DMS153 treated with DMSO at 0.1 percent for 48 hours (cell line): ENCODE measurements around the gene ABCA8.

ENCODE experiments used
- DNase-seq: peaks from one replicate; lab custom pipeline; 2025; ENCODE audit not compliant: unreplicated experiment; lab: John Stamatoyannopoulos, UW

The ABCA8 gene

DNA sequence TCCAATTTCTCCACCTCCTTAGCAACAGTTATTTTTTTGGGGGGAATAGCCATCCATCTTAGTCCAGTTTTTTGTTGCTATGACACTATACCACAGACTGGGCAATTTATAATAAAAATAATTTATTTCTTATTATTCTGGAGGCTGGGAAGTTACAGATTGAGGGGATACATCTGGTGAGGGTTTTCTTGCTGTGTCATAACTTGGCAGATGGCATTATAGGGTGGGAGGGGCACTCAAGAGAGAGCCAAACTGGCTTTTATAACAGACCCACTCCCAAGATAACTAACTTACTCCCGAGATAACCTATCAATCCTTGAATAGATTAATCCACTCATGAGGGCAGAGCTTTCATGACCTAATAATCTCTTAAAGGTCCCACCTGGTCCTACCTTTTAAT, 84.2 kb downstream of the ABCA8 start:
- DNase-seq, result no peak

DNA sequence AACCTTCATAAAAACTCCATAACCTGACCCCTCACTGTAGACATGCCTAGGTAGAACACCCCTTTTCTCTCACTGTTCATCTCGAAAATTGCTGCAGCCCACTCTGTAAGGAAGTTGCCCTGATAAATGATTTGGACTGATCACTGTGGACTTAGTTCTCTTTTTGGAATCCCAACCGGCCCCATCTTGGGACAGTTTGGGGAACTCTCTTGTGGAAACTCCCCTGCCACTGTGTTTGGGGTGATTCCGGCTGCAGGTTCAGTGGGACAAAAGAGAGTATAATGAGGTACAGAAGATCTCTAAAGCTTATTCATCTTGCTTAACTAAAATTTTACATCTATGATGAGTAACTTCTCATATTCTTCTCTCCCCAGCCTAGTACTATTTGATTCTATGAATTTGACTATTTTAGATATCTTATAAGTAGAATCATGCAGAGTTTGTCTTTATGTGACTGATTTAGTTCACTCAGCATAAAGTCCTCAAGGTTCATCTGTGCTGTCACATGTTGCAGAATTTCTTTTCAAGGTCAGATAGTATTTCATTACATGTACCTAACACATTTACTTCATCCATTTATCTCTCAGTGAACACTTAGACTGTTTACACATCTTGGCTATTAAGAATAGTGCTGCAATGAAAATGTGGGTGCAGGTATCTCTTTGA, 84.9 kb downstream of the ABCA8 start:
- DNase-seq, result no peak

DNA sequence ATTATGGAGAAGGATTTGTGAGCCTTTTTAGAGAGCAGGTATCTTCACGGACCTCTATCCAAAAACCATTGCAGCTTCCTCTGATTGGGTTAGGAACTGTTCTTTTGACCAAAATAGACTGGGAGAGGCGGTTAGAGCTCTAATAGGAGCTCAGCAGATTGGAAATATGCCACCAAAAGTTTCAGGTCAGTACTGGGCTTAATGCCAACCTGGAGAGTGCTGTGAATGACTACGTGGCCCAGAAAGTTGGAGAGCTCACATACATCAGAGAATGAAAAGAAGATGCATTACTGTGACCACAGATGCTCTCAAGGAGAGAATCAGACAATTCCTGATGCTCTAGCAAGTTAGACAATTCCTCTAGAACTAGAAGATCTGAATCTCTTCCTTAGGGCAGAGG, 86.5 kb downstream of the ABCA8 start:
- no peak for DNase-seq

DNA sequence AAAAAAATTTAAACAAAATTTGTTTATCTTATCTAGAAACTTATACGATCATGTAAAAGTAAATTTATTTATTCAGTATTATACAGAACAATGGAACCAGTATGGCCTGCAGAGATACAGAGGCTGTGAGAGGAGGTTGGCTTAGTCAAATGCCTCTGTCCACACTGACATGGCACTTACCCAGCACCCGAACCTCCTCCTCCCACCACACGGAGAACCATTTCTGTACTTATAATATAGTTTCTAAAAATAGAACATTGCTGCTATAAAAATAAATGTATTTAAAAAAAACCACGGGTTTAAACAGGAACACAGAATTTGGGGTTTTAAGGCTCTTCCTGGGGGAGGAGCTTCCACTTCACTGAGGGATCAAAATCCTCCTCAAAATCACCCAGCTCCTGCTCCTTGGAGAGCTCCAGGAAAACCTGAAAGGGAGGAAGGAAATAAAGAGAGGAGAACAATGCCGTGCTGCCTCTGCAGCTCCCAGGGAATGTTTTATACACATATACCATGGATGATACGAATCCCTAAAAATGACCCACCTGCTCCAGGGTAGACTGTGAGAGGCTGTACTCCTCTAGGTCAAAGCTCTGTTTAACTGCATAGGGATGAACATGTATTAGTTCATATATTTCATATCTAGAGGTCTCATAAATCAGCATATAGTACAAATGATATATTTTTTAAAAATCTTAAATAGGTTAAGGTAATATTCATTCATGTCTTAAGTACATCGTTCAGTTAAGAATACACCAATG, 87.3 kb downstream of the ABCA8 start:
- no peak for DNase-seq

DNA sequence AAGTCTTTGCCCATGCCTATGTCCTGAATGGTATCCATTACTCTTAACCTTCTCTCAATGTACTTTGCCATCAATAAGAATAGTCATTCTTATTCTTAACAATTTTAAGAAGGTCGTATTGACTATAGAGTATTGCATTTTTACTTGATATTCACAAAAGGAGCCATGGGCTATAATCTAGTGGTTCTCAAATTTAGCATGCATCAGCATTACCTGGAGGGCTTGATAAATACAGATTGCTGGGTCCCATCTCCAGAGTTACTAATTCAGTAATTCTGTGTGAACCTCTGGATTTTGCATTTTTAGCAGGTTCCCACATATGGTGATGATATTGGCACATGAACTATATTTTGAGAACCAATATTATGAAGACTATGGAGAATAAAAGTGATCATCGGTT, 89.6 kb downstream of the ABCA8 start:
- no peak for DNase-seq

DNA sequence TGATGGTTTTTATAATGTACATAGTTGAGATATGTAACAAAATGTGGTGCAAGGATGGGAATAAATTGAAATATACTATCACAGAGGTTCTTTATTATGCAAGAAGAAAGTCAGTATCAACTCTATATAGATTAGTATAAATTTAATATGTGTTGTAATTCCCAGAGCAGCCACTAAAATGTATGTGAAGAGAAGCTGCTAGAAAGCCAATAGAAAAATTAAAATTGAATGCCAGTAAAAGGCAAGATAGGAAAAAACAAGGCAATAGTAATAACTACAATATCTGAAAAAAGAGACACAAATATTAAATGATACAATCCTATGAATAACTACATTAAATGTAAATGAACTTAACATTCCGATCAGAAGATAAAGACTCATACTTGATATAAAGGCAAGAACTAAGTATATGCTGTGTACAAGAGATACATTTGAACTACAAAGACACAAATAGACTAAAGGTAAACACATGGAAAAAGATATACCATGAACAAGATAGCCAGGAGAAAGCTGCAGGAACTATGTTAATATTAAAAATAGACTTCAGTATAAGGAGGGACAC, 92.0 kb downstream of the ABCA8 start:
- DNase-seq, result no peak

DNA sequence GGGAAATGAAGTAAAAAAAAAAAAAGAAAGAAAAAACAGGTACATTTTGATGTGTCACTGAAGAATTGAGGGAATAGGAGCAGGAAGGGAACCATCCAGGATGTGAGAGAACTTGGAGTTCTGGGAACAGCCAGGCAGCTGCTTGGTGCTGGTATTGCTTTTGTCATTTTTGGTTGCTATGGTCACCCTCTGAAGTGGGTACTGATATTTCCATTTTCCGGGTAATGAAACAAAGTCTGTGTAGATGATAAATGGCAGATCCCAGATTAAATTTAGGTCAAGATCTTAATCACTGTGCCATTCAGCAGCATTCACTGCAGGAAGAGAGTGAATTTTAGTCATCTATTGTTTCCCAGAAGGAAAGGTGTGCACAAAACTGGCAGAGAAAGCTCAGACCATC, 93.6 kb downstream of the ABCA8 start:
- peak; percentile 45 for DNase-seq

DNA sequence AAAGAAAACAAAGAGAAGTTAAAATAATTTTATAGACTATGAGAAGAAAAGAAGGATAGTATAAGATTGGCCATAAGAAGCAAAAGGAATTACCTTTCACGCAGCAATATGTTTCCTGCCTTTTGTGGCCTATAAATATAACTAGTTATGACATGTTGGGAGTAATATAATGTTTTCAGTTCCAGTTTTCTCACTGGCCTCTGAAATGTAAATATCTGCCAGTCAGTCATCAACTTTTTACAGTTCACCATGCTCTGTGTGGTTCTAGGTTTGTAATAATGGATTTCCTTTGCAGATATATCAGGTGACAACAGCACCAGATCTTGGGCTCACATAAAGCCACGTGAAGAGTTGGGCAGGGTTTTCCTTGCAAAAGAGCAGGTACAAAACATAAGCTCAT, 94.3 kb downstream of the ABCA8 start:
- no peak for DNase-seq

DNA sequence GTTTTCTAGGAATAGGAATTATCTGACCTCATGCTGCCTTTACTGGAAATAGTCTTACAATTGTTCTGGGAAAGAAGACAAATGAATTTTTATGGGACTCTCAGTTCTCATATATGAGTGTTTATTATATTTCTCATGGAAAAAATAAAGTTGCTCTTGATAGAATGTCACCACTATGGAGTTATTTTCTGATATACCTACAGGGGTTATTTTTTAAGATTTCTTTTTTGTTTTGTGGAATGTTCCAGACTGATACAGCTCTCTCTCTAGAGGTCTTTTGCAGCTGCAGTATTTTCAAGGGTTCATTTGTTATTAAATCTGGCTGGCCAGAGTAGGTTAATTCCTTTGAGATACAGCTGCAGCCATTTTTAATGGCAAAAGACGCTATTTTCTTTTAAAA, 100.7 kb downstream of the ABCA8 start:
- no peak for DNase-seq

DNA sequence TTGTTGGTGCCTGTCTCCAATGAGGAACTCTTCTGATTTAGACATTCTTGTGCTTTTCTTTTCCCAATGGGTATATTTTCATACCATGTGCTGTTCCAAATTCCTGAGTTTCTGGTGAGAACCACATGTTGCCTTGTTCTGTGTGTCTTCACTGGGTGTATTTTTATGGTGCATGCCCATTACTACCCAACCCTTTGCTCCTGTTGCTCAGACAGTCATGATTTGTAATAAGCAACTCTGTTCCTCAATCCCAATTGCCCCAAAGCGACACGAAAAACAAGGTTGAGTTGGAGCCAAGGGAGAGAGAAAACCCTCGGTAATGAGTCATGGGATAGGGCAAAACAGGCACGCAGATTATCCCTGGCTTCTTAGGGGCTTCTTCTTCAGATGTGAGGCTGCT, 101.8 kb downstream of the ABCA8 start:
- DNase-seq, result no peak

DNA sequence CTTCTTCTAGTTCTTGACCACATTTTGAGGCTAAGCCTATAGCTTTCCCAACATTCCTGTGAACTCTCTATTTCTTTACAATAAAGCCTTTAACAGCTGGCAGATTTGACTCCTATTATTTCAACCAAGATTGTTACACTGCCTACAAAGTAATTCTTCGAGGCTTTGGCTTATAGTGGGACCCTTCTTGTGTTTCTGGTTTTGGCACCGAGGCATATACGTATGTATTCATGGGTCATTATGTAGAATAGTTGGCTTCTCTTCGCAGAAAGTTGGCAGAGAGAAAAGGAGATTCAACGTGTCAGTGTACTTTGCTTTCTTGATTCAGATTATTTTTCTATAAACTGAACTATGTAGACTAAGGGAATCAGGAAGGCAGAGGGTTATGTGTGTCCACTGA, 102.2 kb downstream of the ABCA8 start:
- DNase-seq, result no peak

DNA sequence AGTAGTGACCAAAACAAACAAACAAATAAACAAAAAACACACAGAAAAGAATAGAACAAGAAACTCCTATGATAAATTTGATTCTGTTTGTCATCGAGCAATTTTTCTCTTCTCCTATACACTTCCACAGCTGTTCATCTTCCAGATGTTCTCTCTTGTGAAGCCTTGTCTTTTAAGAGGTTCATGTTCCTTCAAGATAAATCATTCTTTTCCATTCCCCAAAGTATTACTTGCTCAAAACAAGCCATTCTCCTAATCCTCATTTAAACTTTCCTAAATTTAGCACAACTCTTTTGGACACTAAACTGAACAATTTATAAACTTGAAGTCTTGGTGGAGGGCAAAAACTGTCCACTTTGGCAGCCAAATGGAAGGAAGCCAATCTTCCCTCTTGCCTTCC, 103.3 kb downstream of the ABCA8 start:
- no peak for DNase-seq

DNA sequence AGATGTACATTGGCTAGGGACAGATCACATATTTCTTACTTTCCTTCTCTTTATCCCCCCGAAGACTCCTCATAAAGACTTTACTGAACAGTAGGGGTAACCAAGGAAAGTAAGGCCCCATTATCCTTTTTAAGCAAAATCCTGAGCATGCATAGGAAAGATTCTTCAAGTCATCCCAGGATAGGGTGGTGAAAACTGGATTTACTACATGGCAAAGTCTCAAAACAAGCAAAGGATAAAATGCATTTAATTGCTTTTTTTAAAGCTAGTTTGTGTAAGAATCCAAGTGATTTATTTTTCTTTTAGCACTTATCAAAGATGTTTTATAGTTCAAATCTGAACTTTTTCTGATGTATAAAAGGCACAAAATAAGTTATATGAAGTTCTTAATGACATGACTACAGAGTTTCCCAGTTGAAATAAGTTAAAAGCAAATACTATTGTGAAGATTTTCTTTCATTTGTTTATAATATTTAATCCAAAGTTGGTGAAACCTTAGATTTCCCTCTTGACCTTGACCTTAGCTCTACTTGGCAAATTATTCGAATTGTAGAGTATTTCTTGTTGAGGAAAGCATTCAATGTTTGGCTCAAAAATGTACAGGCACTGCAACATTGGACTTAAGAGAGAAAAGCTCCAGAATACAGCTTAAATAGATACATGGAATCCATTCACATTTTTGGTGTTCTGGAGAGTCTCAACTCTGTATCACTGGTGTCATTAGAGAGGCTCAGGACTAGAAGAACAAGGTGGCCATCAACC, 104.3 kb downstream of the ABCA8 start:
- no peak for DNase-seq

DNA sequence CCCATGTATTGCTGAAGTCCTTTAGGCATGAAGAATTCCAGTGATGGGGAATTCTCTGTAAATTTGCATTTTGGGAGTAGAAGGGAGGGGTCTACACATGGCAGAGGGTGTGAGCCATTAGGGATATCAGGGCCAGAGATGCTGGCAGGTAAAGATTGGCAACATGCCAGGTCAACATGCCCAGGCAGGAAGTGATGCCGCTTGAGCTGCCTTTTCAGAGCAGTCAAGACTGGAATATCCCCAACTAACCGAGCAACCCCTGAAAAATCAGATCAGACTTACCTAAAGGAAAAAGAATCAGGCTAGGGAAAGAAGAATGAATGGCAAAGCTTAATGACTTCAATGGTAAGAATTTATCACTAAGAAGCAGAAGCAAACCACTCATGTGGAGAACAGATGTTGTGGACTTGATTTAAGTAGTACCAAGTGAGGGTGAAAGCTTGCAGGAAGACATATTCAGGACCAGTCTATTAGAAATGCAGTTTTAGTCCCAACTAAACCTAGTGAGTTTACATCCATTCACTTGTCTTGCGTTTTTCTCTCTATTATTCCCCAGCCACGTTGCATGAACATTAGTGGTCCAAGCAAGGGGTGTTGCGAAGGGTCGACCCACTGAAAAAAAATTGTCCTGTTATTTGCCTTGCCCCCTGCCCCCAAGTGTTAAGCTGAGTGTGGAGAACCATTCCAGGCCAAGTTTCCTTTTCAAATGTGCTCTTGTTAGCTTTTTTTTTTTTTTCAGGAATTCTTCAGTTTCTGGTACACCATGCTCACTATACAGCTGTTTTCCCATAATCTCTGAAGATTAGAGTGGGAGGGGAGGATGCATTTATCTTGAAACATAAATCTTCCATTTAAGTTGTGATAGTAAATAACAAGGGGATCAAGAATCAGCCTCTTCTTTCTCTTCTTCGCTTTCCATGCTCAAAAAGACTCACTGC, 105.2 kb downstream of the ABCA8 start:
- DNase-seq, result peak; percentile 67

DNA sequence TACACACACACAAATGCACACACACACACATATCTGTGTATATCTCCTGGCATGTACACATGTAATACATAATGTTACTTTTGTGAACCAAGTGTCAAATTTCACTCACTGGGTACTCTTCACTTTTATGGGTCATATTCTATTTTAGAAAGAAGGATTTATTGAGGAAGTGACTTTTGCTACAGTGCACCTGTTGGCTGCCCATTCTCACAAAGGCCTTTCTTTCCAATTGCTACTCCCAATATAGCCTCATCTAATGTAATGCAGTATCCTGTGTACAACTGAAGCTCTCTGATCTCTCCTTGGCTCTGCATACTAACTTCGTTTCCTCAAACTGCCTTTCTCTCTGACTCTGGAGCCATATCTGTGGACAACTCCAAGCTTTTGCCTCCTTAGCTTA, 107.5 kb downstream of the ABCA8 start:
- peak; percentile 8 for DNase-seq

DNA sequence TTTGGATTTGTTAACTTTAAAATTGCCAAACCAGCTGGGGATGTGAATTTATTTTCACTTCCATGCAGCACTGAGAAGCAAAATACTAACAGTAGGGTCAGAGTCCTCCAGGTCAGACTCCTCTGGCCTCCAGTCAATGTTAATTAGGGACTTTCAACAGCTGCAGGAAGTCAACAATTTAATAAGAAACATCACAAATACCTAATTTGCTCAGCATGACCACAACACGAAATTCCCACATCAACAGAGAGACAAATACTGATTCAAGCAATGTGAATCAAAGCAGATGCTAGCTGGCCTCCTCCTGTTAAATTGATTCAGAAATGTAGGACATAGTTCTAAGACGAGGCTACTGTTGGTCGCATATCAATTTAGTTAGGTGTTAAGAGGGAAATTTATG, 111.7 kb downstream of the ABCA8 start:
- DNase-seq, result no peak

DNA sequence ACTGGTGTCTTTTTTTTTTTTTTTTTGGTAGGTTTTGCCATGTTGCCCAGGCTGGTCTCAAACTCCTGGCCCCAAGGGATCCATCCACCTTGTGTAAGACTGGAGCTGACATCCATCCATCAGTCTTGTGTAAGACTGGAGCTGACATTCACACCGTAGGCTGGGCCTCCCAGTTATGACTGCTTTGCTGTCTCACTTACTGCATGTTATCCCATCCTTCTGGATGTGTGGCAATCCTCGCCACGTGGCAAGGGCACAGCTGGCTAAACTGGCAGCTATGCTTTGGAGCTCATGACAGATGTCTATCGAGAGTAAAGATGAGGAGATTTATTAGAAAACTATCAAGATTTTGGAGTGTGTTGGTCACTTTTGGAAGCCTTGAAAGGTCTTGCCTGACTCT, 115.1 kb downstream of the ABCA8 start:
- DNase-seq, result no peak

DNA sequence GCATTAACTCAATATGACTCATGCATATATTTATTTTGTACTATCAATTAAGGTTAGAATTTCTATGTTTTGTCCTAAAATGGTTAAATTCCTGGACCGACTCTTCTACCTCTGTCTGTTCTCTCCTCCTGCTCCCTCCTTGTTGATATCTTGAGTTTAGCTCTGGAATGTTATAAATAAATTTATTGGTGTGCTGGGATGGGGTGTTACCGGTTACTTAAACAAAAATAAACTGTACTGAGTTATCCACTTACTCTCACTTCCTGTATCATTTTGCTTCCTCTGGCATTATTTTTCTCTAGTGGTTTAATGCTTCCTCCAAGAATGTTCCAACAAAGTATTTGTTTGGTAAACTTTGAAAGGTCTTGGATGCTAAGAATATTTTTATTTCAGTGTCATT, 120.1 kb downstream of the ABCA8 start:
- DNase-seq, result no peak

DNA sequence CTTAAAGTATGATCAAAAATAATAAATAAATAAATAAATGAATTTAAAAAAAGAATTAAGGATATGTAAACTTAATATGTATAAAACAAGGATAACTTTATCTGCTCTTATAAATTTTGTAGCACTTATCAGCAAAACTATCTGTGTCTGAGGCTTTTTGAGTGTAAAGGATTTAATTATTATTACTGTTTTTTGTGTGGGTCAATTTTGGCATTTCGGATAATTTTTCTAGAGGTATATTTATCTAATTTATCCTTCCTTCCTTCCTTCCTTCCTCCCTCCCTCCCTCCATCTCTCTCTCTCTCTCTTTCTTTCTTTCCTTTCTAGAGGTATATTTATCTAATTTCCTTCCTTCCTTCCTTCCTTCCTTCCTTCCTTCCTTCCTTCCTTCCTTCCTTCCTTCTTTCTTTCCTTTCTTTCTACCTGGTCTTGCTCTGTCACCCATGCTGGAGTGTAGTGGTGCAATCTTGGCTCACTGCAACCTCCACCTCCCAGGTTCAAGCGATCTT, 120.8 kb downstream of the ABCA8 start:
- no peak for DNase-seq

DNA sequence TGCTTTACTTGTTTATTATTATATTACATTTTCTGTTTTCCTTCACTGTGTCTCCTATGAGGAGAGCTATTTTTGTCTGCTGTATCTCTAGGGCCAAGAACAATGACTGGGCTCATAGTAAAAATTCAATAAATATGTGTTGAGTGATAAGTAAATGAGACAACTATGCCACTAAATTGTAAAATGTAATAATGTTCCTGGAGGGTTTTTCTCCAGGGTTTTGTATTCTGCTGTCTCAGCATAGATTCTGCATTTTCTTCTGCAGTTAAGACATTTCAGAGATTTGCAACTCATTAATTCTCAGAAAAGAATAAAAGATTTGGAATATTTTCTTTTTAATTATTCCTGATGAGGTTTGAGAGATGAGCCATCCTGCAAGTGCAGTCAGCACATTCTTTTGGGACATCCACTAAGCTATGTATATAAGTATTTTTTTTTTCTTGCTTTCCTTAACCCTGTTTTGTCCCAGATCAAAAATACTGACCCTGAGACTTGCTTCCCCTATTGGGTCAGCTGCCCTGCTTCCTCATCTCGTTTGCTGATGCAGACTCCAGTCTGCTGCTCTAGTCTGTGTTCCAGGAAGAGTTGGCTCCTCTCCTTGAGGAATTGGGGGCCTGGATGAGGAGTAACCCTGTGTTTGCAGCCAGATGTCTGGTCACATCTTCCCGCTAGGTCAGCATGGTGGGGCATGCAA, 122.9 kb downstream of the ABCA8 start:
- DNase-seq, result no peak
